Ishikawa (cell line): ENCODE data around the gene LCE1F.

Experiments
- CEBPB ChIP-seq: IDR thresholded peaks from 2 replicates; pipeline ENCODE4 v1.6.1; 2012
- CREB1 ChIP-seq: IDR thresholded peaks from 2 replicates; pipeline ENCODE4 v1.6.1; 2012; ENCODE audit warnings: low read depth
- EGR1 ChIP-seq: IDR thresholded peaks from 2 replicates; pipeline ENCODE4 v1.6.1; 2012
- EP300 ChIP-seq: IDR thresholded peaks from 2 replicates; pipeline ENCODE4 v1.6.1; 2012; ENCODE audit warnings: borderline replicate concordance
- FOXM1 ChIP-seq: IDR thresholded peaks from 2 replicates; pipeline ENCODE4 v1.6.1; 2012; ENCODE audit warnings: low read depth, borderline replicate concordance
- RAD21 ChIP-seq: IDR thresholded peaks from 2 replicates; pipeline ENCODE4 v1.6.1; 2012; ENCODE audit warnings: low read depth
- TAF1 ChIP-seq: IDR thresholded peaks from 2 replicates; pipeline ENCODE4 v1.6.1; 2012; ENCODE audit warnings: low read depth, mild to moderate bottlenecking
- TCF12 ChIP-seq: IDR thresholded peaks from 2 replicates; pipeline ENCODE4 v1.6.1; 2012; ENCODE audit warnings: low read depth
- YY1 ChIP-seq: IDR thresholded peaks from 2 replicates; pipeline ENCODE4 v1.6.1; 2012; ENCODE audit warnings: low read depth
- TF ChIP-seq, protein P1 (sequence below): IDR thresholded peaks from 2 replicates; pipeline ENCODE4 v1.6.1; 2012
- TF ChIP-seq, protein P2 (sequence below): IDR thresholded peaks from 2 replicates; pipeline ENCODE4 v1.6.1; 2012; ENCODE audit warnings: low read depth, mild to moderate bottlenecking
- TF ChIP-seq, protein P3 (sequence below): IDR thresholded peaks from 2 replicates; pipeline ENCODE4 v1.6.1; 2012

DNA sequence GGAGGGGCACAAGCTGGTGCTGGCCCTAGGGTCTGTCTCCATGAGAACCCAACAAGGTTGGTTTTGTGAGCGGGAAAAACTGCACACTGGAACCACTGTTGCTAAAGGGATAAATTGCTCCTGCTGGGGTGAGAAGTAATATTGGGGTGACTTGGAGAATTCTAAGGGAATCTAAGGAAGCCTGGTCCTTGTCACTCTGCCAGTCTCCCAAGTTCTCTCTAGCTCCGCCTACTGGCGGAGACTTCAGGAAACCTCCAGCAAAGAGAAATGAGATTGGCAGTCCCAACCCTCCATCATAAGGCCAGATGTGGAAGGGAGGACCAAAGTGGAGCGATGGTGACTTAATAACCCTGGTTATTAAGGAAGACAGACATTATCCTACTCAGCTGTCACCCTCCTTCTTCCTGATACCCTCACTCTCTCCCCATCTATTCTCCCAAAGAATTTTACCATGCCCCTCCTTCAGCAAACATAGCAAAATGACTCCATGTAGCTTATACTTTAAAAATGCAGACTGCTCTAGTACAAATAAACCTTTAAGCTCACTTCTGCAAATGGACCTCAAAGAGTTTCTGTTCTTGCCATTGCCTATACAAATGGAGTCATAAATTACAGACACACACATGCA is 2.7 kb downstream of the LCE1F start:
- TF ChIP-seq EP300, result no peak
- TF ChIP-seq, protein P1, sequence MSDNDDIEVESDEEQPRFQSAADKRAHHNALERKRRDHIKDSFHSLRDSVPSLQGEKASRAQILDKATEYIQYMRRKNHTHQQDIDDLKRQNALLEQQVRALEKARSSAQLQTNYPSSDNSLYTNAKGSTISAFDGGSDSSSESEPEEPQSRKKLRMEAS, result no peak
- no peak for TF ChIP-seq RAD21
- no peak for TF ChIP-seq CREB1
- no peak for TF ChIP-seq YY1
- TF ChIP-seq, protein P2, sequence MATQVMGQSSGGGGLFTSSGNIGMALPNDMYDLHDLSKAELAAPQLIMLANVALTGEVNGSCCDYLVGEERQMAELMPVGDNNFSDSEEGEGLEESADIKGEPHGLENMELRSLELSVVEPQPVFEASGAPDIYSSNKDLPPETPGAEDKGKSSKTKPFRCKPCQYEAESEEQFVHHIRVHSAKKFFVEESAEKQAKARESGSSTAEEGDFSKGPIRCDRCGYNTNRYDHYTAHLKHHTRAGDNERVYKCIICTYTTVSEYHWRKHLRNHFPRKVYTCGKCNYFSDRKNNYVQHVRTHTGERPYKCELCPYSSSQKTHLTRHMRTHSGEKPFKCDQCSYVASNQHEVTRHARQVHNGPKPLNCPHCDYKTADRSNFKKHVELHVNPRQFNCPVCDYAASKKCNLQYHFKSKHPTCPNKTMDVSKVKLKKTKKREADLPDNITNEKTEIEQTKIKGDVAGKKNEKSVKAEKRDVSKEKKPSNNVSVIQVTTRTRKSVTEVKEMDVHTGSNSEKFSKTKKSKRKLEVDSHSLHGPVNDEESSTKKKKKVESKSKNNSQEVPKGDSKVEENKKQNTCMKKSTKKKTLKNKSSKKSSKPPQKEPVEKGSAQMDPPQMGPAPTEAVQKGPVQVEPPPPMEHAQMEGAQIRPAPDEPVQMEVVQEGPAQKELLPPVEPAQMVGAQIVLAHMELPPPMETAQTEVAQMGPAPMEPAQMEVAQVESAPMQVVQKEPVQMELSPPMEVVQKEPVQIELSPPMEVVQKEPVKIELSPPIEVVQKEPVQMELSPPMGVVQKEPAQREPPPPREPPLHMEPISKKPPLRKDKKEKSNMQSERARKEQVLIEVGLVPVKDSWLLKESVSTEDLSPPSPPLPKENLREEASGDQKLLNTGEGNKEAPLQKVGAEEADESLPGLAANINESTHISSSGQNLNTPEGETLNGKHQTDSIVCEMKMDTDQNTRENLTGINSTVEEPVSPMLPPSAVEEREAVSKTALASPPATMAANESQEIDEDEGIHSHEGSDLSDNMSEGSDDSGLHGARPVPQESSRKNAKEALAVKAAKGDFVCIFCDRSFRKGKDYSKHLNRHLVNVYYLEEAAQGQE, result no peak
- no peak for TF ChIP-seq FOXM1
- no peak for TF ChIP-seq EGR1
- TF ChIP-seq TCF12, result no peak
- TF ChIP-seq TAF1, result no peak
- TF ChIP-seq CEBPB, result no peak
- TF ChIP-seq, protein P3, sequence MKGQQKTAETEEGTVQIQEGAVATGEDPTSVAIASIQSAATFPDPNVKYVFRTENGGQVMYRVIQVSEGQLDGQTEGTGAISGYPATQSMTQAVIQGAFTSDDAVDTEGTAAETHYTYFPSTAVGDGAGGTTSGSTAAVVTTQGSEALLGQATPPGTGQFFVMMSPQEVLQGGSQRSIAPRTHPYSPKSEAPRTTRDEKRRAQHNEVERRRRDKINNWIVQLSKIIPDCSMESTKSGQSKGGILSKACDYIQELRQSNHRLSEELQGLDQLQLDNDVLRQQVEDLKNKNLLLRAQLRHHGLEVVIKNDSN, result no peak
